NCI-H2196 (cell line): ENCODE results near the gene NRCAM.
"Not testable (repeated sequence)": the region's sequence is repeated elsewhere in the genome, so short reads cannot be mapped to it uniquely, and the experiment has no call there.

Experiments
- DNase-seq: peaks from one replicate; lab custom pipeline; 2025; ENCODE audit not compliant: unreplicated experiment; lab: John Stamatoyannopoulos, UW

NRCAM gene

GRCh38 chr7:108403597-108404217, 52.5 kb downstream of the NRCAM start:
- DNase-seq = peak; percentile 48

- DNase-seq = peak; percentile 24
These were observed 53.4 kb downstream of the NRCAM start for GRCh38 chr7:108402865-108403264.

DNA sequence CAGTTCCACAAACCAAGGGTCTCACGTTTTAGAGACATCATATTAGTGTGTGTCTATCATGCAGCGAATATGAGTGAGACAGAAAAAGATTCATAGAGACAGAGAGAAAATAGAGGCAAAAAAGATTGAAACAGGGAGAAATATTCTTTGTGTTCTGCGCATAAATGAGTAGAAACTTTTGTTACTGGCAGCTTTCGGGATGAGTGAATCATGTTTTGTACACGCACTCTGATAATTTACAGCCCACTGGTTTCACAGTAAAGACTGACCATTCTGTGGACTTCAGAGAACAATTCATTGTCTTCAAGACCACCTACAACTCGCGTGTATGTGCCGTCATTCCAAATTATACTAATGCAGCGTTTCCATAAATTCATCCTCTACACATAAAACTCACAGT, 60.2 kb downstream of the NRCAM start:
- no peak for DNase-seq

- DNase-seq = no peak
These were observed 60.8 kb downstream of the NRCAM start for GRCh38 chr7:108395426-108395825.

DNA sequence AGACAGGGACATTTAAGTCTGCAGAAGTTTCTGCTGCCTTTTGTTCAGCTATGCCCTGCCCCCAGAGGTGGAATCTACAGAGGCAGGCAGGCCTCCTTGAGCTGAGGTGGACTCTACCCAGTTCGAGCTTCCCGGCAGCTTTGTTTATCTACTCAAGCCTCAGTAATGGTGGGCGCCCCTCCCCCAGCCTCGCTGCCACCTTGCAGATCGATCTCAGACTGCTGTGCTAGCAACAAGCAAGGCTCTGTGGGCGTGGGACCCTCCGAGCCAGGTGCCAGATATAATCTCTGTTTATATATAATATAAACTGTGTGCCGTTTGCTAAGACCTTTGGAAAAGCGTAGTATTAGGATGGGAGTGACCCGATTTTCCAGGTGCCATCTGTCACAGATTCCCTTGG, 63.1 kb downstream of the NRCAM start:
- not testable (repeated sequence) for DNase-seq

DNA sequence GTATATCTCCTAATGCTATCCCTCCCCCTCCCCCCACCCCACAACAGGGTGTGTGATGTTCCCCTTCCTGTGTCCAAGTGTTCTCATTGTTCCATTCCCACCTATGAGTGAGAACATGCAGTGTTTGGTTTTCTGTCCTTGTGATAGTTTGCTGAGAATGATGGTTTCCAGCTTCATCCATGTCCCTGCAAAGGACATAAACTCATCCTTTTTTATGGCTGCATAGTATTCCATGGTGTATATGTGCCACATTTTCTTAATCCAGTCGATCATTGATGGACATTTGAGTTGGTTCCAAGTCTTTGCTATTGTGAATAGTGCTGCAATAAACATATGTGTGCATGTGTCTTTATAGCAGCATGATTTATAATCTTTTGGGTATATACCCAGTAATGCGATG, 68.5 kb downstream of the NRCAM start:
- not testable (repeated sequence) for DNase-seq

- DNase-seq = peak; percentile 35
These were observed 70.3 kb downstream of the NRCAM start for GRCh38 chr7:108385834-108386422.

DNA sequence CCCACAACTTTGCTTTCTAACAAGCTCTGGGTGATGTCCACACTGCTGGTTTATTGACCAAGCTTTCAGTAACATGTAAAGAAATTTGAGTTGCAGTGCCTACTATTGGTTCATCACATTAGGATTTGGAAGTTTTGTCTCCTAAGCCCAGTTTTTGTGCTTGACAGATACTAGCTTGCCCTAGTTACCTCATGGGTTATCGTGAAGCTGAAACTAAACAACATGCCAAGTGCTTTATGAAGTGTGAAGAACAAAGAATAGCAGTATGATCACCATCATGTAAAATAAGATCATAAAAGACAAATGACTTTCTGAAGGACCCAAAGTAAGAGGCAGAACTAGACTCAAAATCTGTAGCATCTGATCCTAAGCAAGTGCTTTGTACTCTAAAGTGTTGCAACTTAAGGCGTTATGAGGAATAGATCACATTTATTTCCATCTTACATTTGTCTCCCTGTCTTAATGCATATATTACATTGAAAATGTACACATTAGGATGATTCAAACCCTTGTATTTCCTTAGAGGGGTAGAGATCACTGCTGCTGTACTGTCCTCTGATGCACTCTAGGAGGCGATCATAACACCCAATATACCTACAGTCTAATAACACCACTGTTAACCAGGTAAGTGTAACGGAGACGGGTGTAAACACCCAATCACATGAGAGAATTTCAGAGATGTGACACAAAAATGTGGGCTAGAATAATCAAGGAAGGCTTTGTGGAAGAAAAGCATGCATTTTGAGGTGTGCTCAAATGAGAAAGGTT, 71.3 kb downstream of the NRCAM start:
- DNase-seq = no peak

GRCh38 chr7:108382932-108383331, 73.3 kb downstream of the NRCAM start:
- DNase-seq = no peak

- no peak for DNase-seq
These were observed 75.7 kb downstream of the NRCAM start for GRCh38 chr7:108380517-108380916.

- DNase-seq = peak; percentile 56
These were observed 80.0 kb downstream of the NRCAM start for GRCh38 chr7:108376206-108376605.

DNA sequence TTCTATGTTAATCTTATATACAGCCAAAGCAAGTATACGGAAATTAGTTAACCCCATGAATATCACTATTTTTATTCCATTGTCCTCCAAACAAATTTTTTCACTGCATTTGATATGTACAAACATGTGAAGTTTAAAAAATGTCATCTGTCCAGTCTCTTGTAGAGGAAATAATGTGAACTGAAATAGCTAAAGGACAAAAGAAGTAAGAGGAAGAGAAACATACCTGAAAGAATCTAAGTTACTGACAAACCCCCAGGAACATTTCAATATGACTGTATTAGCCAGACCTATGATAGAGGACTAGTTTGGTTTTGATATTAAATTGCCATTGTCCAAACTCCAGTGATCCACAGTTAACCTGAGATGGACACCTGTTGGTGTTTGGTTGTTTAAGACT, 80.6 kb downstream of the NRCAM start:
- no peak for DNase-seq

DNA sequence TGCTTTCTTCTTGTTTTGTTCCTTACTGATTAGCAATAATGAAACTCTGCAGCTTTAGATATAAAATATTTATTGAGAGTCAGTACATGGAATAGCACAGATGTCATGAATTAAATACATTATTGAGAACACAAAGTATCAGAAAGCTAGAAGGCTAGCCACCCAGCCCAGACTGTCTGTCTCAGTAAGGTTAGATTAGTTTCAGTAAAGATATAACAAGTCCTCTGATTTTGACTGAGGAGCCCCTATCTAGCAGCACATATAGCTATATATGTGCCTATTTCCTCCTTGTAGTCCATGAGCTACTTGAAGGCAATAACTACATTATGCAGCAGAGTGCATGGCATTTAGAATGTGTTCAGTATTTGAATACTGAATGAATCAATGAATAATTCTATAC, 81.3 kb downstream of the NRCAM start:
- no peak for DNase-seq

GRCh38 chr7:108372618-108373017, 83.6 kb downstream of the NRCAM start:
- no peak for DNase-seq

DNA sequence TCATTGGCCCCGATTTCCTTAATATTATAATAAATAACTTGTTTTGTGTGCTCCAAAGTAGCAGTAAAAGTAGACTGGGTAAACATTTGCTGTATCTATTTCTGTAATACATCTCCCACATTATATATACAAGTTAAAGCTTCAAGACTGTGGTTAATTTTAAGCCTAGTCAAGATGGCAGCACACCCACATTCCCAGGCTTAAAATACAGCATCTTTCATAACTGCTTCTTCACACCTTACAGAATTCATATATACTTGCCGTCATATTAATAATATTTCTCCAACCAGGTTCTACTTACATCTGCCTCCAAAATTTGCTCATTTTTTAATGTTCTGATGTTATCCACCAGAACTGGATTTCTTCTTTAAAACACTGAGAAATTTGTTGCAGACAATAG, 85.6 kb downstream of the NRCAM start:
- DNase-seq = no peak

DNA sequence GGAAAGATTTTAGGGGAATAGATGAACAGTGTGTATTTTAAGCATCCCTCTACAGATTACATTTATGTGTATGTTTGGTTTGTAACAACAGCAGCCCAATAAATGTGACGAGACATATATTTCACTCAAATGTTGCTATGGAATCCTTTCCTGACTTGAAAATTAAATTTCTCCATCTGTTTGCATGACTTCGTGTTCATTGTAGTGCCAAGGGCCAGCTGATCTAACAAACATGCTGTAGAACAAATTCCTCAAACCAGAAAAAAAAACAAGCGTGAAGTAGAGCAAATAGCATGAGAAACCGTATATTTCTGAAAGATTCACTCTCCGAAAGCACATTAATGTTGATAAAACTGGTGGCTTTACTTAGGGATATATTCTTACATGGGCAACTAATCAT, 87.8 kb downstream of the NRCAM start:
- DNase-seq = no peak

DNA sequence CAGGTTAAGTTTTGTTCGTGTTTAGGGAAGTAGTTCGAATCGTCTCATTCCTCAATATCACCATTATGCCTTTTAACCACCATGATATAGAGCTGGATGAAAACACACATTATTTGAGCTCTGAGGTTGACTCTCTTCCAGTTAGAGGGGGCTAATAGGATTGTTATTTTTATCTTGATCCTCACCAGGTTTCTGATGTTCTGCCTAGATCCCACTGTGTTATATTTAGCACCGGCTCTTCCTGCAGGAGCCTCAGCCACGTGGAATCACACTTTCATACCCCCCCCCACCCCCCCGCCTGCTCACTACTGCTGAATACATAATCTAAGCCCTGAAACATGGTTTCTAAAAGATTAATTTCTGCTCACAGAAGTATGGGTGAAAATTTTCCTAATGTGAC, 88.3 kb downstream of the NRCAM start:
- DNase-seq = no peak

DNA sequence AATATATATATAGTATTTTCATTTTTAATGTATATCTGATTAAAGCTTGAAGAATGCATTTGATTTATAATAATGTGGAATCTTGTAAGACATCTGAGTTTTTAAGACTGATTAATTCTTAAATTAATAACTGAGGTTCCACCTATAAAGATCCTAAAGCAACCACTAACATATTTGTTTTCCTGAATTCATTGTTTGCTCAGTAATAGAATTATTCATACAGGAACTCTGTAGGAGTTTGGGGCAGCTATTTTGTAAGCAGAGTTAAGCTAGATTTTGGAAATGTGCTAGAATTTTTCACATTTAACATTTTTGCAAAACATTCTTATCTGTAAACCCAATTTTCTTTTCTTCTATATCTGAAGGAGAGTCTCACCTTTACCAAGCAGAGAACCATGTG, 88.9 kb downstream of the NRCAM start:
- no peak for DNase-seq

DNA sequence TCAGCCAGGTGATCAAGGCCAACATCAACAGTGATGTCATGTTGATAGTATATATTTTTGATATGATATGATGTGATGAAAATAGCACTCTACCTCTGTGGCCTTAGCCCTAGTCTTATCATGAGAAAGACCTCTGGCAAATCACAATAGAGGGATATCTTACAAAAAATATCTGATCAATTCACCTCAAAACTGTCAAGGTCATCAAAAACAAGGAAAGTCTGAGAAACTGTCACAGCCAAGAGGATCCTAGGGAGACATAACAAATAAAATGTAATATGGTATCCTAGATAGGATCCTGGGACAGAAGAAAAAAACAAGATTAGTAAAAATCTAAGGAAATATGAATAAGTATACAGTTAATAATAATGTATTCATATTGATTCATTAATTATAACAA, 92.6 kb downstream of the NRCAM start:
- DNase-seq = no peak

DNA sequence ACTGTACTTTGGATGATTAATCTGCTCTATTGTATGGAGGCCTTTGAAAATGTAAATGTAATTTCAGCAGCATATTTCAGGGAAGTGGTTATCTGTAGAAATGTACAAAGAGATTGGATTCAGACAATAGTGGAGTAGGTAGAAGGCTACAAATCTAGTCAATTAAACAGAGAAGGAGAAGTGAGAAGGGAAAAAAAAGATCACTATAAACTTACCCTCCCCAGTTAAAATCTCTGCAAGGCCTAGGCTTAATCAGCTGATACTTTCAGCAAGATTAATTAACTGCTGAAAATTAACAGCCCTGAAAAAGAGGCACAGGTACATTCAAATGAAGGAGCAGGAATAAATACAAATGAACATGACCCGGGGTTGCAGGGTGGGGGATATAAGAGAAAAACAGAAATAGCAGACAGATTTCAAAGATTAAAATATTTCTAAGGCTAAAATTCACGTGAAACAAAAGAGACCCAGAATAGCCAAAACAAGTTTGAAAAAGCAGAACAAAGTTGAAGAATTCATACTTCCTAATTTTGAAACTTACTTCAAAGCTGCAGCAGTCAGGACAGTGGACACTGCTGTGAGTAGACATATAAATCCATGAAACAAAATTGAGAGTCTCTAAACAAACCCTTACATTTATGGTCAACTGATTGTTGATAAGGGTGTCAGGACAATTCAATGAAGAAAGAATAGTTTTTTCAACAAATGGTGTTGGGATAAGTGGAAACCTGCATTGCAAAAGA, 96.0 kb downstream of the NRCAM start:
- DNase-seq = no peak

DNA sequence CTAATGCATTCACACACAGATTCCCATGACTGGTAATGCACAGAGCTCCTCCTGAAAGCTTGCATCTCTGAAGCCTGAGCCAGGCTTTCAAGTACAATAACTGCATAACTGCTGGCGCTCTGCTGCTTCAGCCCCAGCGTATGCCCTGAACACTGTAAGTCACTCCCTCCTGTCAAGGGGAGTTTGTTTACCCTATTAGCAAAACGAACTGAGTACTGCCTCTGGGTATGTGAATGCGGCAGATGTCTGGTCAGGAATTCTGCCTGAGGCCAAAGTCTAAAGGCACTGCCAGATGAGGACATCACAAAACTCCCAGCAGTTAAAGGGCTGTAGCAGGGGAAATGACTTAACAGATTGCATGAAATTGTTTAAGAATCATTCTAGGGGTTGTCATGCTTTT, 97.7 kb downstream of the NRCAM start:
- peak; percentile 79 for DNase-seq

- peak; percentile 50 for DNase-seq
These were observed 104.5 kb downstream of the NRCAM start for GRCh38 chr7:108351729-108352131.
